ENCODE data around the gene PML.
A peak's percentile ranks its signal among the peaks of the same experiment; 100 is the strongest.

The PML gene

GRCh38 chr15:73986055-73986775 lies 8.3 kb upstream of the PML start:
- DNase-seq: no peak

- no peak for DNase-seq
Measured at GRCh38 chr15:73986776-73987056, 7.8 kb upstream of the PML start.

GRCh38 chr15:73987250-73987649 lies 7.3 kb upstream of the PML start:
- no peak for DNase-seq

GRCh38 chr15:73987681-73988444 lies 6.7 kb upstream of the PML start:
- DNase-seq: no peak

- DNase-seq: no peak
Measured at GRCh38 chr15:73988445-73988969, 6.0 kb upstream of the PML start.

- no peak for DNase-seq
Measured at GRCh38 chr15:73989001-73989798, 5.3 kb upstream of the PML start.

- DNase-seq: no peak
Measured at GRCh38 chr15:73990250-73991005, 4.1 kb upstream of the PML start.

- no peak for DNase-seq
Measured at GRCh38 chr15:73991260-73991659, 3.3 kb upstream of the PML start.

- peak; percentile 76 for DNase-seq
Measured at GRCh38 chr15:73991726-73992593, 2.6 kb upstream of the PML start, which contains the start of gene STOML1. TSS of gene STOML1 (minus strand) at chr15:73992295. CDS start at chr15:73992223, 72 bp downstream.

GRCh38 chr15:73992594-73992898 lies 2.0 kb upstream of the PML start:
- DNase-seq: no peak

- no peak for DNase-seq
Measured at GRCh38 chr15:73993211-73993994, 1.1 kb upstream of the PML start.

- no peak for DNase-seq
Measured at GRCh38 chr15:73994912-73995622, 551 bp downstream of the PML start.

GRCh38 chr15:73996267-73996666 lies 1.8 kb downstream of the PML start:
- DNase-seq: no peak

- no peak for DNase-seq
Measured at GRCh38 chr15:73996939-73997338, 2.4 kb downstream of the PML start.

GRCh38 chr15:73997986-73998385 lies 3.5 kb downstream of the PML start:
- no peak for DNase-seq

- DNase-seq: no peak
Measured at GRCh38 chr15:74006774-74007639, 12.5 kb downstream of the PML start.

GRCh38 chr15:74007820-74008371 lies 13.4 kb downstream of the PML start:
- no peak for DNase-seq

- no peak for DNase-seq
Measured at GRCh38 chr15:74008901-74009300, 14.4 kb downstream of the PML start.

GRCh38 chr15:74010929-74011540 lies 16.5 kb downstream of the PML start:
- DNase-seq: no peak
